GM19035 (cell line): ENCODE measurements around the gene SLC24A1.

Experiments
- ATAC-seq: cut with Tn5 transposase; IDR thresholded peaks from one replicate; pipeline ENCODE4 v1.9.1; 2021; ENCODE audit not compliant: unreplicated experiment

The SLC24A1 gene

GRCh38 chr15:65618560-65619109 is 3.1 kb upstream of the SLC24A1 start:
- ATAC-seq: no peak

- ATAC-seq: no peak
Measured at GRCh38 chr15:65619626-65620290, 2.0 kb upstream of the SLC24A1 start.

GRCh38 chr15:65620833-65621232 is 905 bp upstream of the SLC24A1 start:
- ATAC-seq: no peak

- no peak for ATAC-seq
Measured at GRCh38 chr15:65623103-65623502, 1.4 kb downstream of the SLC24A1 start.

GRCh38 chr15:65626856-65627255 is 5.1 kb downstream of the SLC24A1 start:
- no peak for ATAC-seq

GRCh38 chr15:65629548-65629947 is 7.8 kb downstream of the SLC24A1 start:
- ATAC-seq: no peak

- ATAC-seq: peak; percentile 57
Measured at GRCh38 chr15:65630760-65631159, 9.0 kb downstream of the SLC24A1 start.

GRCh38 chr15:65631503-65631902 is 9.8 kb downstream of the SLC24A1 start:
- ATAC-seq: no peak

GRCh38 chr15:65632780-65633375 is 11.1 kb downstream of the SLC24A1 start:
- ATAC-seq: no peak

- no peak for ATAC-seq
Measured at GRCh38 chr15:65633752-65634151, 12.0 kb downstream of the SLC24A1 start.

GRCh38 chr15:65634356-65634755 is 12.6 kb downstream of the SLC24A1 start:
- ATAC-seq: no peak

GRCh38 chr15:65638109-65638508 is 16.4 kb downstream of the SLC24A1 start:
- ATAC-seq: no peak

- no peak for ATAC-seq
Measured at GRCh38 chr15:65638681-65639089, 16.9 kb downstream of the SLC24A1 start.

- ATAC-seq: no peak
Measured at GRCh38 chr15:65639509-65639908, 17.8 kb downstream of the SLC24A1 start.

- ATAC-seq: no peak
Measured at GRCh38 chr15:65641768-65642475, 20.2 kb downstream of the SLC24A1 start.

GRCh38 chr15:65642594-65642993 is 20.9 kb downstream of the SLC24A1 start:
- ATAC-seq: no peak

- no peak for ATAC-seq
Measured at GRCh38 chr15:65644282-65644681, 22.5 kb downstream of the SLC24A1 start.

- ATAC-seq: no peak
Measured at GRCh38 chr15:65645392-65645791, 23.7 kb downstream of the SLC24A1 start.

- no peak for ATAC-seq
Measured at GRCh38 chr15:65646486-65646885, 24.7 kb downstream of the SLC24A1 start.

- no peak for ATAC-seq
Measured at GRCh38 chr15:65650312-65651041, 28.7 kb downstream of the SLC24A1 start.

GRCh38 chr15:65651042-65651322 is 29.2 kb downstream of the SLC24A1 start:
- no peak for ATAC-seq
